A549 (cell line): ENCODE measurements around the gene BCL2L12. TPM values are rescaled to one million over a fixed set of nuclear protein-coding genes. Genes with fewer than 3 reads are reported as not detected.

Experiments used
- ATAC-seq, 2 experiments: fragments of 200-7000 bp in 1 of 2; fragments of >200 bp in 1 of 2; cut with Nextera tagmentation in 1 of 2; cut with Tn5 transposase in 1 of 2; 3 replicates each; pipeline versions ENCODE4 v1.8.0 to v1.9.1; 2018 to 2020; ENCODE audit warnings: mild to moderate bottlenecking in 1 of 2, moderate library complexity in 1 of 2
- CTCF ChIA-PET: fragments of 300-600 bp; sonication (Branson Sonifier 250); formaldehyde crosslinking; extraction: SDS; loops from one replicate; lab custom pipeline; 2021; ENCODE audit warnings: antibody characterized with exemption, inconsistent platforms; lab: Yijun Ruan, JAX
- POLR2A ChIA-PET: fragments of 350-600 bp; formaldehyde crosslinking; extraction: SDS; loops from one replicate; lab custom pipeline; 2021; ENCODE audit warnings: antibody characterized with exemption, inconsistent platforms; lab: Yijun Ruan, JAX
- DNase-seq, 2 experiments: peaks; one replicate each; pipeline versions ENCODE4 v3.0.0 to v3.0.0-alpha.2; 2011 to 2016; ENCODE audit warnings: low read depth in 1 of 2, low spot score in 1 of 2
- FAIRE-seq: peaks from 2 replicates; lab custom pipeline; 2011; peaks lifted over from hg19 to GRCh38; lab: Jason Lieb, UNC
- H3K27ac ChIP-seq, 2 experiments: fragments of >200 bp; sonication (Bioruptor Twin); formaldehyde crosslinking; 3 replicates each; pipeline ENCODE4 v1.5.1; 2016 to 2017
- H3K4me1 ChIP-seq: fragments of >200 bp; sonication (Bioruptor Twin); formaldehyde crosslinking; 3 replicates; pipeline ENCODE4 v1.6.1; 2016
- H3K4me2 ChIP-seq: fragments of >200 bp; sonication (Bioruptor Twin); formaldehyde crosslinking; 3 replicates; pipeline ENCODE4 v1.6.1; 2016
- H3K4me3 ChIP-seq: fragments of >200 bp; sonication (Bioruptor Twin); formaldehyde crosslinking; 3 replicates; pipeline ENCODE4 v1.5.1; 2016
- H3K9me3 ChIP-seq: fragments of >200 bp; sonication (Bioruptor Twin); formaldehyde crosslinking; 3 replicates; pipeline ENCODE4 v1.6.1; 2016
- BCL3 ChIP-seq: fragments of >200 bp; sonication (Bioruptor Twin); formaldehyde crosslinking; IDR thresholded peaks from 3 replicates; pipeline ENCODE4 v1.6.1; 2016
- BHLHE40 ChIP-seq: IDR thresholded peaks from 2 replicates; pipeline ENCODE4 v1.6.1; 2012; ENCODE audit warnings: low read depth, low read length, inconsistent platforms
- CBX2 ChIP-seq: fragments of 200-600 bp; sonication (generic); IDR thresholded peaks from 2 replicates; pipeline ENCODE4 v1.6.1; 2016; ENCODE audit warnings: low read depth, mild to moderate bottlenecking, borderline replicate concordance
- CEBPB ChIP-seq, 2 experiments: fragments of >200 bp in 1 of 2; sonication (Bioruptor Twin) in 1 of 2; formaldehyde crosslinking in 1 of 2; IDR thresholded peaks; 2 replicates each; pipeline ENCODE4 v1.6.1; 2012 to 2016
- CHD2 ChIP-seq: fragments of 150-350 bp; IDR thresholded peaks from 2 replicates; pipeline ENCODE4 v1.6.1; 2014; ENCODE audit warnings: low read length; ENCODE audit not compliant: partially characterized antibody
- EP300 ChIP-seq, 2 experiments: fragments of >200 bp; sonication (Bioruptor Twin); formaldehyde crosslinking; IDR thresholded peaks; 2 replicates in 1 of 2; 3 replicates in 1 of 2; pipeline ENCODE4 v1.6.1; 2016 to 2017
- ESRRA ChIP-seq: fragments of 150-350 bp; IDR thresholded peaks from 2 replicates; pipeline ENCODE4 v1.6.1; 2014; ENCODE audit warnings: mild to moderate bottlenecking, low read length, borderline replicate concordance
- FOSB ChIP-seq: fragments of 250-450 bp; sonication (Bioruptor Pico); IDR thresholded peaks from 2 replicates; pipeline ENCODE4 v1.5.0; 2020; ENCODE audit warnings: mild to moderate bottlenecking, moderate library complexity
- HDAC2 ChIP-seq: fragments of 200-600 bp; sonication (generic); IDR thresholded peaks from 2 replicates; pipeline ENCODE4 v1.6.1; 2016
- HOXB5 ChIP-seq: fragments of 250-450 bp; sonication (Bioruptor Pico); IDR thresholded peaks from 2 replicates; pipeline ENCODE4 v1.5.0; 2020; ENCODE audit warnings: mild to moderate bottlenecking, moderate library complexity
- MAFK ChIP-seq: fragments of 450-650 bp; IDR thresholded peaks from 2 replicates; pipeline ENCODE4 v1.6.1; 2014; ENCODE audit not compliant: partially characterized antibody
- MAX ChIP-seq: IDR thresholded peaks from 2 replicates; pipeline ENCODE4 v1.6.1; 2012
- MAZ ChIP-seq: fragments of 150-350 bp; IDR thresholded peaks from 2 replicates; pipeline ENCODE4 v1.6.1; 2014; ENCODE audit warnings: antibody characterized with exemption, low read depth, low read length, borderline replicate concordance
- NPAS2 ChIP-seq: fragments of 250-450 bp; sonication (Bioruptor Pico); IDR thresholded peaks from 2 replicates; pipeline ENCODE4 v1.8.0; 2022; ENCODE audit warnings: mild to moderate bottlenecking, moderate library complexity, borderline replicate concordance
- NR3C1 ChIP-seq: fragments of >200 bp; sonication (Bioruptor Twin); formaldehyde crosslinking; IDR thresholded peaks from 3 replicates; pipeline ENCODE4 v1.6.1; 2017
- PBX3 ChIP-seq: IDR thresholded peaks from 2 replicates; pipeline ENCODE4 v1.6.1; 2012
- PHF8 ChIP-seq: fragments of 200-600 bp; sonication (generic); IDR thresholded peaks from 2 replicates; pipeline ENCODE4 v1.6.1; 2016; ENCODE audit warnings: low read depth, mild to moderate bottlenecking, antibody characterized with exemption, moderate library complexity, borderline replicate concordance
- POLR2AphosphoS2 ChIP-seq: conservative IDR thresholded peaks from 2 replicates; pipeline ENCODE4 v1.6.1; 2012; ENCODE audit warnings: low read length, improper control_type of control experiment, inconsistent platforms
- RAD21 ChIP-seq, 2 experiments: fragments of >200 bp in 1 of 2; sonication (Bioruptor Twin) in 1 of 2; formaldehyde crosslinking in 1 of 2; IDR thresholded peaks in 1 of 2; conservative IDR thresholded peaks in 1 of 2; 2 replicates in 1 of 2; 3 replicates in 1 of 2; pipeline ENCODE4 v1.6.1; 2012 to 2018; ENCODE audit warnings: inconsistent platforms in 1 of 2
- RFX5 ChIP-seq: fragments of 450-650 bp; IDR thresholded peaks from 2 replicates; pipeline ENCODE4 v1.7.1; 2014; ENCODE audit warnings: antibody characterized with exemption, mild to moderate bottlenecking, moderate library complexity
- RNF2 ChIP-seq: fragments of 200-600 bp; sonication (generic); IDR thresholded peaks from 2 replicates; pipeline ENCODE4 v1.6.1; 2016; ENCODE audit warnings: low read depth, mild to moderate bottlenecking, antibody characterized with exemption, moderate library complexity, borderline replicate concordance
- SREBF2 ChIP-seq: fragments of 450-650 bp; IDR thresholded peaks from 2 replicates; pipeline ENCODE4 v1.6.1; 2014; ENCODE audit warnings: mild to moderate bottlenecking, moderate library complexity
- ZNF302 ChIP-seq: fragments of 250-450 bp; sonication (Bioruptor Pico); IDR thresholded peaks from 2 replicates; pipeline ENCODE4 v1.9.0; 2021; ENCODE audit warnings: inconsistent platforms, mild to moderate bottlenecking, moderate library complexity
- ZSCAN20 ChIP-seq: fragments of 250-450 bp; sonication (Bioruptor Pico); IDR thresholded peaks from 2 replicates; pipeline ENCODE4 v1.8.0; 2022; ENCODE audit warnings: mild to moderate bottlenecking, moderate library complexity
- WGBS: methylation state at CpG from one replicate; pipeline ENCODE4 v1.1.6; 2017; ENCODE audit errors: missing lambda C conversion rate; 5-methylcytosine and 5-hydroxymethylcytosine counted together
- polyA plus RNA-seq, 4 experiments: library from polyadenylated mRNA; depleted of rRNA in 3 of 4; stranded (reverse); fragments of >200 nt; fragmentation: RNase III in 1 of 4; extraction: RNeasy Plus Mini Kit Qiagen cat#74134 plus additional on column Dnase treatment in 1 of 4; gene quantifications; 2 replicates in 3 of 4; 3 replicates in 1 of 4; pipeline ENCODE4 v1.2.3, GENCODE V29; 2011 to 2017
- TF ChIP-seq, protein P1 (sequence below): fragments of 450-650 bp; IDR thresholded peaks from 2 replicates; pipeline ENCODE4 v1.6.1; 2014; ENCODE audit warnings: antibody characterized with exemption

Gene BCL2L12
- polyA plus RNA-seq, 2 of the 4 experiments (the other 2 are of a cell fraction), result 26.6 to 53.0 TPM

- H3K4me2 ChIP-seq, result no peak overlapping the region
- ATAC-seq (no peak), FAIRE-seq (no peak), DNase-seq (no peak)
- ChIA-PET POLR2A (no interaction called here), CTCF (interaction anchor here (0.5 to 12.4 kb wide), 8 partner anchors 14 to 143 kb away, joined by 3 to 134 read pairs (median 6); partner anchors contain the start of genes BCL2L12, IRF3 and PRMT1)
- H3K4me1 ChIP-seq, result peaks cover 17% of the 10 kb centered on the region
- WGBS, result 99% methylated on average over 11 of the region's 11 CpGs
- no peak overlapping the region for H3K27ac ChIP-seq
- no peaks in the 10 kb centered on the region for H3K9me3 ChIP-seq
- TF ChIP-seq BHLHE40 (no peak), NPAS2 (no peak), ZNF302 (CRISPR knock-in tag) (no peak), RNF2 (no peak), CEBPB (IDR thresholded peaks at IDR 0.05) (no peak), EP300 (IDR thresholded peaks at IDR 0.05) (no peak), FOSB (CRISPR knock-in tag) (no peak), PBX3 (no peak), ESRRA (no peak), MAZ (no peak), PHF8 (no peak), RAD21 (conservative IDR thresholded peaks at IDR 0.05 in 1 of 2, IDR thresholded peaks at IDR 0.05 in 1 of 2) (no peak), SREBF2 (no peak), POLR2AphosphoS2 (no peak), RFX5 (no peak), CBX2 (no peak)
- H3K4me3 ChIP-seq, result no peak overlapping the region
Measured at GRCh38 chr19:49645592-49645991, 20.1 kb upstream of the BCL2L12 start.

DNA sequence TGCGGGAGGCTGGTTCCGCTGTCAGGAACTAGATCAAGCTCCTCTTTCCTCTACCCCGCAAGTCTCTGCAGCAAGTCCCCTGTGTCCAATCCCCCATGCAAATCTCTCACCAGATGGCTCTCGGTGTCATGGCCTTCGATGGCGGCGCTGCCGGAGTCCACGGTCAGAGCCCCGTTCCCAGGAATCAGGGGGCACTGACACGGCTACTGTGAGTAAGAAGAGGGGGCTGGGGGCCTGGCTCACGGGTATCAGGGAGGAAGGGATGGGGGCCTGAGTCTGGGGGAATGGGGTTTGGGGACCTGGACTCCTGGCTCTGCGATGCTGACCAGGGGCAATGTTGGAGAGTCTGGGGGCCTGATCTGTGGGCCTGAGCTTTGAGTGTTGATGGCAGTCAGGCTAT is 19.7 kb upstream of the BCL2L12 start:
- ATAC-seq (no peak), DNase-seq (no peak), FAIRE-seq (no peak)
- H3K4me1 ChIP-seq, result peaks cover 17% of the 10 kb centered on the region
- 94% methylated on average over 12 of the region's 13 CpGs for WGBS
- CTCF ChIA-PET, result interaction anchor here (0.7 to 12.4 kb wide), 8 partner anchors 14 to 143 kb away, joined by 3 to 134 read pairs (median 6); partner anchors contain the start of genes BCL2L12, IRF3 and PRMT1
- H3K4me2 ChIP-seq, result no peak overlapping the region
- H3K9me3 ChIP-seq, result no peaks in the 10 kb centered on the region
- H3K4me3 ChIP-seq, result no peak overlapping the region
- POLR2A ChIA-PET, result no interaction called here
- TF ChIP-seq, protein P1, sequence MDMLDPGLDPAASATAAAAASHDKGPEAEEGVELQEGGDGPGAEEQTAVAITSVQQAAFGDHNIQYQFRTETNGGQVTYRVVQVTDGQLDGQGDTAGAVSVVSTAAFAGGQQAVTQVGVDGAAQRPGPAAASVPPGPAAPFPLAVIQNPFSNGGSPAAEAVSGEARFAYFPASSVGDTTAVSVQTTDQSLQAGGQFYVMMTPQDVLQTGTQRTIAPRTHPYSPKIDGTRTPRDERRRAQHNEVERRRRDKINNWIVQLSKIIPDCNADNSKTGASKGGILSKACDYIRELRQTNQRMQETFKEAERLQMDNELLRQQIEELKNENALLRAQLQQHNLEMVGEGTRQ, result no peak
- TF ChIP-seq MAX, result no peak
- TF ChIP-seq NR3C1, result no peak
- no peak for TF ChIP-seq MAFK
- no peak for TF ChIP-seq CHD2
- TF ChIP-seq ZSCAN20 (CRISPR knock-in tag), result no peak
- no peak for TF ChIP-seq PBX3
- TF ChIP-seq HDAC2, result no peak
- no peak for TF ChIP-seq BHLHE40
- TF ChIP-seq BCL3, result no peak
- no peak for TF ChIP-seq HOXB5 (CRISPR knock-in tag)
- no peak overlapping the region for H3K27ac ChIP-seq
